H1 (cell line): ENCODE data around the gene PPM1G. TPM values are rescaled to one million over a fixed set of nuclear protein-coding genes. Genes with fewer than 3 reads are reported as not detected.

Experiments
- CTCF ChIA-PET: fragments of 300-600 bp; sonication (Branson Sonifier 250); formaldehyde crosslinking; loops from one replicate; lab custom pipeline; 2021; ENCODE audit not compliant: partially characterized antibody; lab: Charles Lee
- POLR2A ChIA-PET: fragments of 300-600 bp; sonication (Branson Sonifier 250); formaldehyde crosslinking; loops from one replicate; lab custom pipeline; 2021; ENCODE audit warnings: inconsistent platforms; ENCODE audit not compliant: partially characterized antibody; lab: Charles Lee
- DNase-seq, 2 experiments: peaks; one replicate each; pipeline versions ENCODE4 v3.0.0 to v3.0.0-alpha.2; 2010 to 2022; ENCODE audit warnings: low spot score in 2 of 2, low read depth in 1 of 2, mixed read lengths in 1 of 2
- FAIRE-seq: peaks from 2 replicates; lab custom pipeline; 2011; peaks lifted over from hg19 to GRCh38; lab: Jason Lieb, UNC
- H2AFZ ChIP-seq: 2 replicates; pipeline ENCODE4 v1.8.1; 2012; ENCODE audit warnings: low read length, inconsistent platforms
- H2AK5ac ChIP-seq: 2 replicates; pipeline ENCODE4 v1.6.1; 2013; ENCODE audit warnings: low read depth, low read length
- H2BK120ac ChIP-seq: replicated peaks from 2 replicates; pipeline ENCODE3; 2013; ENCODE audit warnings: low read depth, low read length, inconsistent platforms
- H2BK12ac ChIP-seq: 2 replicates; pipeline ENCODE4 v1.6.1; 2013; ENCODE audit warnings: low read depth, low read length
- H2BK15ac ChIP-seq: 2 replicates; pipeline ENCODE4 v1.6.1; 2013; ENCODE audit warnings: low read length
- H2BK20ac ChIP-seq: 2 replicates; pipeline ENCODE4 v1.6.1; 2013; ENCODE audit warnings: low read length
- H2BK5ac ChIP-seq: 2 replicates; pipeline ENCODE4 v1.6.1; 2013; ENCODE audit warnings: low read depth, low read length
- H3K14ac ChIP-seq: 2 replicates; pipeline ENCODE4 v1.6.1; 2013; ENCODE audit warnings: inconsistent platforms; ENCODE audit not compliant: insufficient read length
- H3K18ac ChIP-seq: 2 replicates; pipeline ENCODE4 v1.6.1; 2013; ENCODE audit warnings: low read length; ENCODE audit errors: extremely low read depth
- H3K23ac ChIP-seq: 2 replicates; pipeline ENCODE4 v1.6.1; 2013; ENCODE audit warnings: inconsistent platforms; ENCODE audit not compliant: insufficient read length
- H3K23me2 ChIP-seq: 2 replicates; pipeline ENCODE4 v1.6.1; 2013; ENCODE audit warnings: low read depth, low read length
- H3K27ac ChIP-seq: 2 replicates; pipeline ENCODE4 v1.6.1; 2011; ENCODE audit warnings: low read depth, low read length, inconsistent platforms
- H3K27me3 ChIP-seq, 4 experiments: replicated peaks in 1 of 4; 1 replicate in 1 of 4; 2 replicates in 3 of 4; pipeline versions ENCODE4 v1.6.1 to v1.8.1; 2011 to 2013; ENCODE audit warnings: low read length in 3 of 4, mild to moderate bottlenecking in 3 of 4, inconsistent platforms in 2 of 4, mixed read lengths in 2 of 4, moderate library complexity in 1 of 4; ENCODE audit not compliant: control insufficient read depth in 3 of 4, insufficient read depth in 3 of 4; ENCODE audit errors: extremely low read depth in 1 of 4
- H3K36me3 ChIP-seq, 4 experiments: 2 replicates each; pipeline versions ENCODE4 v1.6.1 to v1.8.1; 2011 to 2013; ENCODE audit warnings: mild to moderate bottlenecking in 4 of 4, low read length in 3 of 4, moderate library complexity in 2 of 4, control low read depth in 1 of 4, inconsistent platforms in 1 of 4; ENCODE audit not compliant: insufficient read depth in 4 of 4, control insufficient read depth in 2 of 4
- H3K4ac ChIP-seq: replicated peaks from 2 replicates; pipeline ENCODE3; 2013; ENCODE audit warnings: low read length, low read depth, mixed read lengths, inconsistent platforms; ENCODE audit not compliant: insufficient read length
- H3K4me1 ChIP-seq, 4 experiments: replicated peaks in 1 of 4; 1 replicate in 1 of 4; 2 replicates in 3 of 4; pipeline versions ENCODE4 v1.6.1 to v1.8.1; 2011 to 2013; ENCODE audit warnings: low read length in 3 of 4, inconsistent platforms in 2 of 4, mixed read lengths in 1 of 4; ENCODE audit not compliant: insufficient read depth in 4 of 4, control insufficient read depth in 3 of 4
- H3K4me2 ChIP-seq, 2 experiments: 2 replicates each; pipeline versions ENCODE4 v1.6.1 to v1.8.1; 2011 to 2013; ENCODE audit warnings: low read depth in 2 of 2, low read length in 2 of 2, control low read depth in 1 of 2, inconsistent platforms in 1 of 2, mild to moderate bottlenecking in 1 of 2; ENCODE audit not compliant: insufficient read depth in 1 of 2
- H3K4me3 ChIP-seq, 4 experiments: fragments of 200-600, 300-600 bp in 1 of 4; sonication (generic), shearing (Covaris generic), sonication (Bioruptor Twin) in 1 of 4; 2 replicates each; pipeline versions ENCODE4 v1.5.1 to v1.8.1; 2011 to 2016; ENCODE audit warnings: low read length in 4 of 4, low read depth in 3 of 4, control low read depth in 2 of 4, inconsistent platforms in 2 of 4, mild to moderate bottlenecking in 2 of 4, mixed read lengths in 1 of 4, moderate library complexity in 1 of 4; ENCODE audit not compliant: insufficient read depth in 2 of 4; ENCODE audit errors: extremely low read depth in 1 of 4
- H3K56ac ChIP-seq: replicated peaks from 2 replicates; pipeline ENCODE3; 2013; ENCODE audit warnings: low read depth, mild to moderate bottlenecking, mixed read lengths, low read length, inconsistent platforms; ENCODE audit not compliant: insufficient read length
- H3K79me1 ChIP-seq: 2 replicates; pipeline ENCODE4 v1.6.1; 2013; ENCODE audit warnings: low read depth, low read length, control low read depth
- H3K79me2 ChIP-seq, 2 experiments: 2 replicates each; pipeline versions ENCODE4 v1.6.1 to v1.8.1; 2012 to 2013; ENCODE audit warnings: low read length in 2 of 2, mild to moderate bottlenecking in 2 of 2, inconsistent platforms in 1 of 2; ENCODE audit not compliant: insufficient read depth in 2 of 2, control insufficient read depth in 1 of 2
- H3K9ac ChIP-seq, 4 experiments: replicated peaks in 1 of 4; 1 replicate in 1 of 4; 2 replicates in 3 of 4; pipeline versions ENCODE4 v1.6.1 to v1.8.1; 2011 to 2013; ENCODE audit warnings: low read depth in 3 of 4, low read length in 3 of 4, control low read depth in 2 of 4, mild to moderate bottlenecking in 2 of 4, moderate library complexity in 2 of 4, inconsistent platforms in 1 of 4; ENCODE audit errors: extremely low read depth in 1 of 4
- H3K9me3 ChIP-seq, 2 experiments: 2 replicates each; pipeline versions ENCODE4 v1.6.1 to v1.8.1; 2012 to 2013; ENCODE audit warnings: mild to moderate bottlenecking in 2 of 2, moderate library complexity in 2 of 2, control low read depth in 1 of 2, inconsistent platforms in 1 of 2, low read depth in 1 of 2, low read length in 1 of 2, mixed read lengths in 1 of 2; ENCODE audit not compliant: insufficient read depth in 2 of 2
- H4K20me1 ChIP-seq, 2 experiments: replicated peaks in 1 of 2; 2 replicates each; pipeline versions ENCODE3 to v1.8.1; 2011 to 2013; ENCODE audit warnings: inconsistent platforms in 2 of 2, low read length in 2 of 2, mild to moderate bottlenecking in 1 of 2; ENCODE audit not compliant: insufficient read depth in 2 of 2, control insufficient read depth in 1 of 2
- H4K5ac ChIP-seq: 2 replicates; pipeline ENCODE4 v1.6.1; 2013; ENCODE audit warnings: low read length, low read depth, mixed read lengths, inconsistent platforms; ENCODE audit not compliant: insufficient read length
- H4K8ac ChIP-seq: 2 replicates; pipeline ENCODE4 v1.8.0; 2013; ENCODE audit warnings: mild to moderate bottlenecking, moderate library complexity, low read length, inconsistent platforms; ENCODE audit not compliant: insufficient read depth; ENCODE audit errors: extremely low read depth
- H4K91ac ChIP-seq: replicated peaks from 2 replicates; pipeline ENCODE3; 2013; ENCODE audit warnings: low read length, mixed read lengths, inconsistent platforms; ENCODE audit not compliant: insufficient read length
- WGBS, 2 experiments: shearing (Covaris generic) in 1 of 2; methylation state at CpG; one replicate each; pipeline versions ENCODE4 v1.1.6 to v1.1.7; 2013 to 2015; ENCODE audit warnings: low lambda C conversion rate in 2 of 2, mixed read lengths in 2 of 2, inconsistent platforms in 1 of 2, low coverage in 1 of 2, missing lambda C conversion rate in 1 of 2; ENCODE audit not compliant: insufficient replicate concordance in 2 of 2, insufficient coverage in 1 of 2, insufficient read length in 1 of 2; ENCODE audit errors: extremely low coverage in 1 of 2, missing lambda C conversion rate in 1 of 2; 5-methylcytosine and 5-hydroxymethylcytosine counted together
- polyA plus RNA-seq, 7 experiments: library from polyadenylated mRNA; depleted of rRNA in 3 of 7; stranded (reverse) in 5 of 7; unstranded in 2 of 7; fragments of >200 nt in 5 of 7; fragments of 200-250 nt in 2 of 7; gene quantifications; 1 replicate in 5 of 7; 2 replicates in 1 of 7; 4 replicates in 1 of 7; pipeline versions ENCODE4 v1.2.1 to v1.2.3, GENCODE V29; 2011 to 2013; ENCODE audit warnings: missing spikeins in 2 of 7, mixed read lengths in 2 of 7
- total RNA-seq: library from RNA; stranded (reverse); fragmentation: NEBNext Ultra II Directional; extraction: Animal tissue kit (Norgen Biotek cat#: 25700); gene quantifications from 2 replicates; pipeline ENCODE4 v1.2.1, GENCODE V29; 2021
- TF ChIP-seq, protein P1 (sequence below): IDR thresholded peaks from 2 replicates; pipeline ENCODE4 v1.6.1; 2011; ENCODE audit warnings: low read length, improper control_type of control experiment
- TF ChIP-seq, protein P2 (sequence below): IDR thresholded peaks from 2 replicates; pipeline ENCODE4 v1.6.1; 2011; ENCODE audit warnings: low read depth, mild to moderate bottlenecking, low read length; ENCODE audit not compliant: insufficient read depth

The PPM1G gene
- total and polyA plus RNA-seq, 2 of the 8 experiments (the other 6 are each of a cell fraction or from before 2014, with no cell fraction given) = 73.3 to 203 TPM

- H4K5ac ChIP-seq = no peak overlapping the region
- H3K23me2 ChIP-seq = peaks cover 9% of the 10 kb centered on the region
- H3K56ac ChIP-seq = no peak overlapping the region
- no peaks in the 10 kb centered on the region for H3K9me3 ChIP-seq
- H3K27me3 ChIP-seq = no peaks in the 10 kb centered on the region
- no peak overlapping the region for H3K18ac ChIP-seq
- 95% methylated on average over 16 of the region's 16 CpGs; no CpG with 5 or more reads in 1 of the 2 experiments for WGBS, 2 experiments
- no peak overlapping the region for H2BK20ac ChIP-seq
- no peak overlapping the region; the same call in 1 of the 2 replicates for H4K8ac ChIP-seq
- no peak overlapping the region for H3K14ac ChIP-seq
- no peak overlapping the region for H2AFZ ChIP-seq
- no peak overlapping the region for H2BK5ac ChIP-seq
- H3K36me3 ChIP-seq = peaks cover 29 to 53% (median 43%) of the 10 kb centered on the region in 4 experiments
- FAIRE-seq (no peak), DNase-seq (no peak)
- no peak overlapping the region for H3K4ac ChIP-seq
- H3K9ac ChIP-seq = no peak overlapping the region
- no peak overlapping the region for H3K27ac ChIP-seq
- no peak overlapping the region for H3K4me3 ChIP-seq
- no peak overlapping the region for H4K91ac ChIP-seq
- peaks cover 0 to 21% of the 10 kb centered on the region in 2 experiments; a peak in 2 of 4 replicates for H3K79me2 ChIP-seq
- H3K4me1 ChIP-seq = peaks cover 0 to 12% (median 4%) of the 10 kb centered on the region in 4 experiments; a peak in 5 of 7 replicates
- POLR2A ChIA-PET = interaction anchor here (1.1 to 9.5 kb wide), 10 partner anchors 9 to 156 kb away, joined by 3 to 114 read pairs (median 4); partner anchors contain the start of genes EIF2B4, GTF3C2 and PPM1G
- TF ChIP-seq, protein P1, sequence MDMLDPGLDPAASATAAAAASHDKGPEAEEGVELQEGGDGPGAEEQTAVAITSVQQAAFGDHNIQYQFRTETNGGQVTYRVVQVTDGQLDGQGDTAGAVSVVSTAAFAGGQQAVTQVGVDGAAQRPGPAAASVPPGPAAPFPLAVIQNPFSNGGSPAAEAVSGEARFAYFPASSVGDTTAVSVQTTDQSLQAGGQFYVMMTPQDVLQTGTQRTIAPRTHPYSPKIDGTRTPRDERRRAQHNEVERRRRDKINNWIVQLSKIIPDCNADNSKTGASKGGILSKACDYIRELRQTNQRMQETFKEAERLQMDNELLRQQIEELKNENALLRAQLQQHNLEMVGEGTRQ = no peak
- TF ChIP-seq, protein P2, sequence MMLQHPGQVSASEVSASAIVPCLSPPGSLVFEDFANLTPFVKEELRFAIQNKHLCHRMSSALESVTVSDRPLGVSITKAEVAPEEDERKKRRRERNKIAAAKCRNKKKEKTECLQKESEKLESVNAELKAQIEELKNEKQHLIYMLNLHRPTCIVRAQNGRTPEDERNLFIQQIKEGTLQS = no peak
- peaks cover 6% of the 10 kb centered on the region for H3K79me1 ChIP-seq
- peaks cover 4 to 14% of the 10 kb centered on the region in 2 experiments for H4K20me1 ChIP-seq
- no peak overlapping the region for H3K23ac ChIP-seq
- no peak overlapping the region for H2AK5ac ChIP-seq
- no peak overlapping the region for H3K4me2 ChIP-seq
- H2BK120ac ChIP-seq = no peak overlapping the region
- no peak overlapping the region for H2BK12ac ChIP-seq
- H2BK15ac ChIP-seq = no peak overlapping the region
- CTCF ChIA-PET = interaction anchor here (1.0 to 2.0 kb wide), 3 partner anchors 14 to 56 kb away, joined by 3 to 5 read pairs (median 4); no protein-coding TSS in a partner anchor
These were observed 33.1 kb downstream of the PPM1G start for GRCh38 chr2:27376151-27376865.
